Spleen (tissue), 7 donors: ENCODE data around the gene AVPR1B.

Experiments used
- CTCF ChIP-seq, 11 experiments: fragments of 200-600 bp in 7 of 11; fragments of 450-650 bp in 4 of 11; sonication (generic) in 4 of 11; IDR thresholded peaks in 8 of 11; conservative IDR thresholded peaks in 3 of 11; 1 replicate in 7 of 11; 2 replicates in 4 of 11; pipeline versions ENCODE4 v1.4.0 to v1.8.0; 2016 to 2021; ENCODE audit warnings: antibody characterized with exemption in 11 of 11, inconsistent platforms in 4 of 11, mild to moderate bottlenecking in 1 of 11
- POLR2A ChIP-seq, 3 donors: fragments of 450-650 bp; IDR thresholded peaks; one replicate each; pipeline ENCODE4 v1.5.1; 2017; ENCODE audit warnings: antibody characterized with exemption in 3 of 3, mild to moderate bottlenecking in 1 of 3
- POLR2AphosphoS5 ChIP-seq, 3 donors: sonication (generic); formaldehyde crosslinking; IDR thresholded peaks; one replicate each; pipeline ENCODE4 v1.5.1; 2017; ENCODE audit warnings: antibody characterized with exemption in 3 of 3
- donor health status: DM: no; HTN: no; CAD: no; lungs with moderate emphysema.
- donor health status: DM: no; HTN: no; CAD: no.
- donor health status: DM: no; HTN: no; CAD: no.

GRCh38 chr1:206102292-206102936 lies 14.8 kb downstream of the AVPR1B start:
- TF ChIP-seq CTCF (IDR thresholded peaks at IDR 0.05 in 8 of 11, conservative IDR thresholded peaks at IDR 0.05 in 3 of 11): no peak
- TF ChIP-seq POLR2AphosphoS5 (IDR thresholded peaks at IDR 0.05): no peak
- no peak for TF ChIP-seq POLR2A (IDR thresholded peaks at IDR 0.05)
